ENCODE measurements around the gene KDM6A.

GRCh38 chrX:44951572-44952067 lies 78.6 kb downstream of the KDM6A start:
- no peak for TF ChIP-seq CTCF (IDR thresholded peaks at IDR 0.05)
- no peak for TF ChIP-seq POLR2A (IDR thresholded peaks at IDR 0.05)

Measured in right lobe of liver (tissue), 4 donors.